BJ (cell line): ENCODE results near the gene SPATA24. TPM values are rescaled to one million over a fixed set of nuclear protein-coding genes. Genes with fewer than 3 reads are reported as not detected.

Source experiments
- CTCF ChIA-PET: fragments of 350-600 bp; formaldehyde crosslinking; extraction: SDS; loops from one replicate; lab custom pipeline; 2021; ENCODE audit warnings: antibody characterized with exemption, inconsistent platforms; lab: Yijun Ruan, JAX
- POLR2A ChIA-PET: fragments of 300-600 bp; sonication (Branson Sonifier 250); formaldehyde crosslinking; extraction: SDS; loops from one replicate; lab custom pipeline; 2021; ENCODE audit warnings: antibody characterized with exemption; lab: Charles Lee
- DNase-seq: peaks from one replicate; pipeline ENCODE4 v3.0.0-alpha.2; 2011; ENCODE audit warnings: low read depth
- H3K27me3 ChIP-seq: 2 replicates; pipeline ENCODE4 v1.6.0; 2011; ENCODE audit warnings: low read length; ENCODE audit not compliant: control insufficient read depth, insufficient read depth
- H3K36me3 ChIP-seq: 2 replicates; pipeline ENCODE4 v1.5.1; 2011; ENCODE audit warnings: low read length; ENCODE audit not compliant: control insufficient read depth, insufficient read depth
- H3K4me3 ChIP-seq: 2 replicates; pipeline ENCODE4 v1.5.1; 2011; ENCODE audit warnings: low read depth, mild to moderate bottlenecking, control low read depth, low read length
- polyA plus RNA-seq: library from polyadenylated mRNA; depleted of rRNA; stranded (reverse); fragments of >200 nt; gene quantifications from 2 replicates; pipeline ENCODE4 v1.2.3, GENCODE V29; 2011
- TF ChIP-seq, protein P1 (sequence below): IDR thresholded peaks from 2 replicates; pipeline ENCODE4 v1.5.1; 2011; ENCODE audit warnings: low read depth, mild to moderate bottlenecking, control low read depth, inconsistent platforms, low read length, moderate library complexity; ENCODE audit not compliant: insufficient read depth

Gene SPATA24
- polyA plus RNA-seq, 1 experiment: 3.4 TPM

DNA sequence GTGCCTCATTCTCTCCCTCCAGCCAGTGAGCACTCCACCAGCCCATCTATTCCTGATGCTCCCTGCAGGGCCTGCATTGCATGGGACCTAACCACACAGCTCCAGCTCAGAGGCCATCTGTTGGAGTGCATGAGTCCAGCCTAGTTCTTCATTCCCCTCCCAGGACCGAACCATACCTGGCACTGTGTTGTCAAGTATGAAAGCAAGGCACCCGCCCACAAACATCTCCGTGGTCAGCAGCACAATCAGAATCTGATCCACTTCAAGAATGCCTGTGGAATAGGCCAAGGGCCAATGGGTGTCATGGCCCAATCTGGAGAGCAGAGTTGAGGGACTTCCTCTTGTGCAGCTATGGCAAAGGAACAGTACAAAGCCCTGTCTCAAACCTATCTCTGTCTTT lies 26.7 kb downstream of the SPATA24 start:
- H3K36me3 ChIP-seq: no peaks in the 10 kb centered on the region; the same call in none of the 2 replicates
- POLR2A ChIA-PET: no interaction called here
- DNase-seq: no peak
- H3K27me3 ChIP-seq: no peaks in the 10 kb centered on the region
- no peak overlapping the region for H3K4me3 ChIP-seq
- TF ChIP-seq, protein P1, sequence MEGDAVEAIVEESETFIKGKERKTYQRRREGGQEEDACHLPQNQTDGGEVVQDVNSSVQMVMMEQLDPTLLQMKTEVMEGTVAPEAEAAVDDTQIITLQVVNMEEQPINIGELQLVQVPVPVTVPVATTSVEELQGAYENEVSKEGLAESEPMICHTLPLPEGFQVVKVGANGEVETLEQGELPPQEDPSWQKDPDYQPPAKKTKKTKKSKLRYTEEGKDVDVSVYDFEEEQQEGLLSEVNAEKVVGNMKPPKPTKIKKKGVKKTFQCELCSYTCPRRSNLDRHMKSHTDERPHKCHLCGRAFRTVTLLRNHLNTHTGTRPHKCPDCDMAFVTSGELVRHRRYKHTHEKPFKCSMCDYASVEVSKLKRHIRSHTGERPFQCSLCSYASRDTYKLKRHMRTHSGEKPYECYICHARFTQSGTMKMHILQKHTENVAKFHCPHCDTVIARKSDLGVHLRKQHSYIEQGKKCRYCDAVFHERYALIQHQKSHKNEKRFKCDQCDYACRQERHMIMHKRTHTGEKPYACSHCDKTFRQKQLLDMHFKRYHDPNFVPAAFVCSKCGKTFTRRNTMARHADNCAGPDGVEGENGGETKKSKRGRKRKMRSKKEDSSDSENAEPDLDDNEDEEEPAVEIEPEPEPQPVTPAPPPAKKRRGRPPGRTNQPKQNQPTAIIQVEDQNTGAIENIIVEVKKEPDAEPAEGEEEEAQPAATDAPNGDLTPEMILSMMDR: no peak
- CTCF ChIA-PET: no interaction called here

DNA sequence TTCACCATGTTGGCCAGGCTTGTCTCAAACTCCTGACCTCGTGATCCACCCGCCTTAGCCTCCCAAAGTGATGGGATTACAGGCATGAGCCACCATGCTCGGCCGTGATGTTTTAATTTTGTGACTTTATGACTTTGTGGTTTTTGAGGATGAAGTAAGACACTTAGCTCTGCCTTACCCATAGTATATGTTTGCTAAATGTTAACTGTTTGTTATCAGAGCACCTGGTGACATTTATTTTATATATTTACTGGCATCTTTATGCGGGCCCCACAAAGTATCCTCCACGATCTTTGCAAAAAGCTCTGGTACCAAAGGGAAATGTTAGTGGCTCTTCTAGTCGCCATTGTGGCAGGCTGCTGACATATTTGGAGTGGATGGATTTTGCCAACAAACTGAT lies 27.5 kb downstream of the SPATA24 start:
- TF ChIP-seq, protein P1: no peak
- DNase-seq: no peak
- H3K27me3 ChIP-seq: no peaks in the 10 kb centered on the region
- H3K36me3 ChIP-seq: no peaks in the 10 kb centered on the region; the same call in none of the 2 replicates
- ChIA-PET CTCF (no interaction called here), POLR2A (interaction anchor here (0.7 kb wide), 1 partner anchor 30 kb away, joined by 3 read pairs; no protein-coding TSS in a partner anchor)
- no peak overlapping the region for H3K4me3 ChIP-seq

DNA sequence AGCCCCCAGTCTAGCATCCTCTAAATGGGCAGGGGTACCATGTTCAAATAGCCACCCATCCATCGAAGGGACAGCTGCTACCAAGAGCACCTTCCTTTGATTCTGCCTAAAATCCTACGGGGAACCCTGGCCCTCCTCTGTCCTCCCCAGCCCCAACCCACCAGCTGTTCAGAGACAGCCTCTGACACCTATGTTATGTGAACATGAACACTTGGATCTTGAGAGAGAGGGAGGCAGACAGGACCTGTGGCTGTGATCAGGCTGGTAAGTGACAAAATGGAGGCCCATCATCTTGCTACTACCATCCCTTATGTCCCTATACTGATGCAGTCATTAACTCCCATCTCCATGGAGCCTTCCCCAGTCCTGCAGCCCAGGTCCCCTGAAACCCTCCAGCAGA lies 29.0 kb downstream of the SPATA24 start:
- no peak for DNase-seq
- H3K36me3 ChIP-seq: no peaks in the 10 kb centered on the region; the same call in none of the 2 replicates
- POLR2A ChIA-PET: no interaction called here
- no peaks in the 10 kb centered on the region for H3K27me3 ChIP-seq
- H3K4me3 ChIP-seq: no peak overlapping the region
- TF ChIP-seq, protein P1: no peak
- CTCF ChIA-PET: interaction anchor here (1.0 kb wide), 1 partner anchor 14 kb away, joined by 3 read pairs; no protein-coding TSS in a partner anchor

DNA sequence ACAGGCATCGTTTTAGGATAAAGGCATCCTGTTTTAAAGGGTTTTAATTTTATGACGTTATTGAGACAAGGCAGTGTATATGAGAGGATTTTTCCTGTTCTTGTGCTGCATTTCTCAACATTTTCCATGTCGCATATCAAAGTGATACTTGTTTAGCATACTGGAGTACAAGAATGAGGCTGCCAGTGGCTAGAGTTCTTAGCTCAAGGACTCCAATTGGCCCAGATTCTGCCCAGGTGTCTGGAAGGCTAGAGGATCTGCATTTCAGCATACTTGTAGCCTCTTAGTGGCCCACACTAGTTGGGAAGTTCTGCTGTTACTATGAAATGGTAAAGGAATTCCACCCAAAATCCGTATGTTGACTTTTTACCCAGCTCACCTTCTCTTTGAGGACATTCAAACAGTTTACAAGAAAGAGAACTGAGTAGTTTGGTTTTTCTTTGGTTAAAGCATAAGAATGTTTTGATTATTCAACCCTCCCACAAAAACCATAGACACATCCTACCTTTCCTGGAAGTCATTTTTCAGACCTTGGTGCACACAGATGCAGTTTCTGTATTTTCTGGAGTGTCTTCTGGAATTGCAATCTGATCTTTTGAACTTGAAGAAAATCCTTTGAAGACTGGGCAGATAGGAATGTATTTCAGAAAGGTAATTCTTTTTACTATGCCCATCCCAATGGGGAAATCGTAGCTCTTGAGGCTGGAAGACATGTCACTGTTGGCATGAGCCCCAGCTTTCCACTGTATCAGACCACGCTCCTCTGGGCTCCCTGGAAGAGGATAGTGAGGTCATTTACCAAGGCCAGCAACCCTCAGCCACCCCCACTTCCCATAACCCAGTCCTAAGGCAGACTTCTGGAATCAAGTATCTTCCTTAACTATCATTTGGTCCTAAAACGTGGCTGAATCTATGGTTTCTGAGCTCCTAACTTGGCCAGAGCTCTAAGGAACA lies 32.1 kb downstream of the SPATA24 start:
- POLR2A ChIA-PET: no interaction called here

More for the DNA sequence above, 32.1 kb downstream of the SPATA24 start:
- TF ChIP-seq, protein P1: no peak
- Histone ChIP-seq H3K4me3 (no peak overlapping the region), H3K27me3 (no peaks in the 10 kb centered on the region), H3K36me3 (peaks cover 3% of the 10 kb centered on the region)
- no peak for DNase-seq
- CTCF ChIA-PET: interaction anchor here (0.8 kb wide), 1 partner anchor 1157 kb away, joined by 3 read pairs; no protein-coding TSS in a partner anchor
